CD1c-positive myeloid dendritic cell (primary cell): ENCODE measurements around the gene LPO.

Source experiments
- DNase-seq: peaks from one replicate; pipeline ENCODE4 v3.0.0-alpha.2; 2016; ENCODE audit errors: extremely low spot score

Gene LPO

GRCh38 chr17:58317421-58318064 is 79.2 kb downstream of the LPO start:
- peak; percentile 70 for DNase-seq

- no peak for DNase-seq
Measured at GRCh38 chr17:58318065-58318481, 79.7 kb downstream of the LPO start.
